HG03571 (cell line): Measurements from ENCODE around the gene SLC12A8.

Source experiments
- ATAC-seq: cut with Tn5 transposase; IDR thresholded peaks from one replicate; pipeline ENCODE4 v1.9.1; 2021; ENCODE audit not compliant: unreplicated experiment

Gene SLC12A8

DNA sequence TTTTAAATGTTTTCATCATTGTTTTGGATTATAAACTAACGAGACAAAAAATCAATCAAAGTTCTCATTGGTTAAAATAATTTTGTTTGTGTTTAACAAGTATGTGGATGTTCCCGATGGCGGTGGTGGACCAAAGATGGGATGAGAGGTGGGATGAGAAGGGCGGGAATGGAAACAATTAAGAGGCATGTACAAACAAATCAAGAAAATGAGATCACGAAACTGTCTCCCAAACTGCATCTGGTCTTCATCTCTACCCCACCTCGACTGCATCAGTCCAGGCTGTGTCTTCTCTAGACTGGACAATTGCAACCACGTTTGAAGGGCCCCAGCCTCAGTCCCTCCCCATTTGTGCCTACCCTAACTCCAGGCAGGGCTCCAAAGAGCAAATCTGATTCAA lies 56.1 kb downstream of the SLC12A8 start:
- ATAC-seq: no peak

DNA sequence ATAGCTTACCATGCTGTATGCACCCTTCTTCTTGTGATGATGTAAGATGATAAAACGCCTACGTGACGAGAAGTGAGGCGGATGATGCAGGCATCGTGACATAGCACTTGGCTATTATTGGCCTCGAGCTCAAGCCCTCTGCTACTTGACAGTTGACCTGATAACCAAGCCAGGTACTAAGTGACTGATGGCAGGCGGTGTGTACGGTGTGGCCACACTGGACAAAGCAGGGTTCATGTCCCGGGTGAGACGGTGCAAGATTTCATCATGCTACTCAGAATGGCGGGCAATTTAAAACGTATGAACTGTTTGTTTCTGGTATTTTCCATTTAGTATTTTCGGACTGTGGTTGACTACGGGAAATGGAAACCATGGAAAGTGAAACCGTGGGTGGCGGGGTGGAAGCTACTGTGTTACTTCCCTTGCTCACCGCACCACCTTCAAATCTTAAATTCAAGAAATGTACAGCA lies 57.7 kb downstream of the SLC12A8 start:
- ATAC-seq: no peak

DNA sequence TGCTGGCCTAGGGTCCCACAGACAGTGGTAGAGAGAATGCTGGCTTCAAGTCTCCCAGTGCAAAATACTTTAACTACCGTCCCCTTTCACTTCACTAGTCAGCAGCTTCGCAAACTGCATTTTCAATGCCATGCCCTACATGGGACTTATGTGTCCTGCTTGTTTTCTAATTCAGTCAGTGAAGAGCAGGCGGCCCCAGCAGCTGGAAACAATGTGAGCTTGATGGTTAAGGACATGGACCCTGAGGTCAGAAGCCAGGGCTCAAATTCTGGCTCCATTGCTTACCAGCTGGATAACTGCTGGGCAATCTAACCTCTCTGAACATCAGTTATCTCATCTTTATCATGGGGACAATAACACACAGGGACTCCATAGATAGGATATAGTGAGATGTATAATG lies 58.4 kb downstream of the SLC12A8 start:
- ATAC-seq: no peak

DNA sequence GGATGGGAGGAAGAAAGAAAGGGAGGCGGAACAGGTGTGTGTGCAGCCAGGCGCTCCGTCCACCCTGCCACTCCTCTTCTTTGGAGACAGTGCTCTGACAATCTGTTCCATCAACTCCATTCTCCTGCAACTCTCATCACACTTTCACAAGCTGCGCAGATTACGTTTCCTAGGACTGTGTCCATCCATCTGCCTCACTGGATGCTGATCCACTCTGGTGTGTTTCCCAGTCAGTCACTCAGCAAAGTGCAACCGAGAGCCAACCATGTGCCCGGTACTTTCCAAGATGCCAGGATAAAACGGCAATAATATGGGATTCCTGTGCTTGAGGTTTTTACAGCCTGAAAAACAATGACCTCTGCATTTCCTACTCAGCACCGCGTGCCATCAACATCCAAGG lies 59.6 kb downstream of the SLC12A8 start:
- ATAC-seq: no peak

DNA sequence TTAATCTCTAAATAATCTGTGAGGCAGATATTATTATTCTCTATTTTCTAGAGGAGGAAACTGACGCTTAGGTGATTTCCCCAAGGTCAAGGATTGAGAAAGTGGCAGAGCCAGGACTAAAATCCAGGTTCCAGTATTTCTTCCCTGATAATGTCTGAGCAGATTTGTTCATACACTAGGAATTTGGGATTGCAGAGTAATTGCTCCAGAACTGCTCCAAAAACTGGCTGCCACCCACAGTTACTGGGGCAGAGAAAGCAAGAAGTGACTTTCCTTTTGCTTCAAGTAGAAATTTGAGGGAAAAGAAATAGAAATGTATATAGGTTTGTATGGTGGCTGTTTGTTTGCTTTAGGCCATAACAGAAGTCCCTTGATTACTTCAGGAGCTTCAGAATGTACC lies 60.6 kb downstream of the SLC12A8 start:
- no peak for ATAC-seq

DNA sequence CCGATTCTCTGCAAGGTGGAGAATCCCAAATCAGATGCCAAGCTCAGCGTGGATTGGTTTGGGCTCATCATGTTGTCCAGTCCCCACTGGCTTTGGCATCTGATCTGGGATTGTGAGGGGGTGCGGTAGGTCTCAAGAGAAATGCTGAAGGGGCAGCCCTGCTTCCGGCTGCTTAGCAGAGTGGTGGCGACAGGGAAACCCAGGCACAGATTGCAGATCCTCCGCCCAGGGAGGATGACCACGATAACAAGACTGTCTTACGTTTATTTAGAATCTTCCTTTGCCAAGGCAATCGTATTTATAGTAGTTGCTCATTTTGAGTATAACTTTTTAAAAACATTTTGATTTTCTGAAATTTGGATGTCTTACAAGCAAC lies 61.1 kb downstream of the SLC12A8 start:
- ATAC-seq: no peak

DNA sequence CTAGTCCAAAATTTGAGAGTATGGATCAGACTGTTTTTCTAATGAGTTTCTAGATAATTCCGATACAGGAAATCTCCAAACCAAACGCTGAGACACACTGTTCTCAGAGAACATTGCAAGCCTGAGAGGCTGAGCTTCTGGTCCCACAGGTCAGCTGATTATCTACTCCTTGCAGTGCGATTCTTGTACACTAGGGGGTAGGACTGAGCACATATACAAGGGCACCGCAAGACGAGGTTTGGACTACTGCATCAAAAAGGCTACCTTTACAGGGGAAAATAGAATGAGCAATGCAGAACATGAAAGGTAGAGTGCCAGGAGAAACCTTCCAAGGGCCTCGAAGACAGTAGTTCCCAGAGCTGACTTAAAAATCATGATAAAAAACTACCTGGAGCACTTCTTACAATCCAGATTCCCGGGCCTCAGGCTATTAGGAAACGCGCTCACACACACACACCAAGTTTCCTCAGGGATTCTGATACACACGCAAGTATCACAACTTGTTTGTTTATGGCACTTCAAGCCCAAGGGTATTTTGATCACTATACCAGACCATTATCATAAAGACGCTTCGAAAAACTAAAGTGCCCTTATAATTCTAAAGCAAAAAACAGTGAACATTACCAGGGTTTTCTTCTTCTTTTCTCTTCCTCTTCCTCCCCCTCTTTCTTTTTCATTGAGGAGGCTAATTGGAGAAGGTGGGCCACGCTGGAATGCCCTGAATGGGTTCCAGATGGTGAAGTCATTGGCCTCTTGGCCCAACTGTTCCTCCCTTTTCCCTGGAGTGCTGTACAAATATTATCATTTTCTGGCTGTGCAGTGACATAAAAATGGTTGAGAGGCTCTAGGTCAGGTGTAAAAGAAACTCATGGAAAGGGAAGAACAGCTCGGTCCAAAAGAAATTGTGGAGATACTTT lies 61.8 kb downstream of the SLC12A8 start:
- ATAC-seq: no peak

DNA sequence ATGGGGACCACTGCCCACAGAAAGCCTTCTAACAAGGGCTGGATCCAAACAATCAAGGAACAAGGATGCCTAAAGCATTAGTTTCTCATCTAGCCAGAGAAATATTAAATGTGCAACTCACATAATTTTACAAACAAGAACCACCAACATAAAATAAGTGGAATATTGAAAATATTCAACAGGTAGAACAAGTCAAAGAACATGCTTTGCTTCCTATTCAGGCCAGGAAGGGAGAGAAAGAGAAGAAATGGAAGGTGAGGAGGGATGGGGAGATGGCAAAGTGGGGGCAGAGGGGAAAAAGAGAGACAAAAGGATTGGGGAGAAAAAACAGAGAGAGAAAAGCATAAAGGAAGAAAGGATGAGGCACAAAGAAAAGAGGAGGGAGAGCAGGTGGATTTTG lies 63.1 kb downstream of the SLC12A8 start:
- ATAC-seq: no peak

DNA sequence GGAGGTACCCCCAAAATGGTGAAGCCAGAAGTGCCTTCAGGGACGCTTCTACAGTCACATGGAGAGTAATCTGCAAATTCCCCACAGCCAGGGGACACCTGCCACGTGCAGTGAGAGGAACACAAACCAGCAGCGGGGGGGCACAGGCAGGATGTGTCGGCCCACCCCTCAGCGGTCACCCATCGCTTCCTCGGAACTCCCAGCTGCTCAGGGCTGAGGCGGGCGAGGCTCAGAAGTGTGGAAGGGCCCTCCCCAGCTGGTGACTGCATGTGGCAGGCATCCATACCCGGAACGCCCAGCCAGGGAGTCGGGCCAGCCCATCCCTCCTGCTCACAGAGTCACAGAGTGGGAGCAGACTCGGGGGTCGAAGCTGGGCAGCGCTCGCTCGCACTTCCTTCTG lies 63.7 kb downstream of the SLC12A8 start:
- ATAC-seq: no peak

DNA sequence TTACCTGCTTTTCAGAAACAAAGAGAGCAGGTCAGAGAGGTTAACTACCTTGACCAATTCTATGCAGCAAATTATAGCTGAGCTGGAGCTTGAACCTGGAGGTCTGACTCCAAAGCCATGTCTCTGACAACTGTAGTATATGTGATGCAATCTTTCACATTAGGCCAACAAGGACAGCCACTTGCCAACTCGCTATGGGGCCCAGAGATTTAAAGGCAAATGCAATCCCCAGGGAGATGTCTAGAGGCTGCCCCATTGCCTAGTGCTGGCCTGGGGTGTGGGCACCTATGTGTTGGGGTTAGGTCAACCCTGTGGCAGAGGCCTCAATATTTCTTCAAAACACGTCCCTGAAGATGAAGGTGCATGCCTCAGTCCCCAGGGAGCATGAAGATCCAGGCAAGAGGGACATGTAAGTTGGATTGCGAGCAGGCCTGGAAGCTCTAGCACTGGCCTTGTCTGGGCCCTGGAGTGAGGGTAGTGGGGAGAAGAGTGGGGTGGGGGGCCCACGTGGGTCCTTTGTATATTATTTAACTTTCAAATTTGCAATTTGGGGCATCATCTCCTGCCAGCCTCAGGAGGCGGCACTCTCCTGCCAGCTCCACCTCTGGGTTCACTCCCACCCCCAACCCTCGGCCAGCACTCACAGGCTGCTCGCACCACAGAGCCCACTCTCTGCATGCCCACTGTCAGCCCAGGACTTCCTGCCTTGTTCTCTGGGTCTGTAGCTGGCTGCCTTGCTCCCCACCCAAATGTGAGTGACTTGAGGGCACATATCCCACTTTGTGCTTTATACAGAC lies 64.3 kb downstream of the SLC12A8 start:
- no peak for ATAC-seq

DNA sequence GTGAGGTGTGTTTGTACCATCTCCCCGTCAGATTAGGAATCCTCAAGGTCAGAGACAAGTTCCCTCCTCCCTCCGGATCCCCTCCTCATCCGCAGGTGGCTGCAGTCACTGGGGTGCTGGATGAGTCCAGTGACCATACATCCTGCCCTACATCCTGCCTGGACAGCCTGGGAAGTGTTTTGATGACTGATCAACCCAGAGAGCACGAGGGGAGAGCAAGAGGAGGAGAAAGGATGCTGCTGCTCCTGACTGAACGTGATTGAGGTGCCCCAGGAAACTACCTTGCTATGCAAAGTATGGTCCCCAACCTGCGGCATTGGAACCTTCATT lies 65.1 kb downstream of the SLC12A8 start:
- no peak for ATAC-seq

DNA sequence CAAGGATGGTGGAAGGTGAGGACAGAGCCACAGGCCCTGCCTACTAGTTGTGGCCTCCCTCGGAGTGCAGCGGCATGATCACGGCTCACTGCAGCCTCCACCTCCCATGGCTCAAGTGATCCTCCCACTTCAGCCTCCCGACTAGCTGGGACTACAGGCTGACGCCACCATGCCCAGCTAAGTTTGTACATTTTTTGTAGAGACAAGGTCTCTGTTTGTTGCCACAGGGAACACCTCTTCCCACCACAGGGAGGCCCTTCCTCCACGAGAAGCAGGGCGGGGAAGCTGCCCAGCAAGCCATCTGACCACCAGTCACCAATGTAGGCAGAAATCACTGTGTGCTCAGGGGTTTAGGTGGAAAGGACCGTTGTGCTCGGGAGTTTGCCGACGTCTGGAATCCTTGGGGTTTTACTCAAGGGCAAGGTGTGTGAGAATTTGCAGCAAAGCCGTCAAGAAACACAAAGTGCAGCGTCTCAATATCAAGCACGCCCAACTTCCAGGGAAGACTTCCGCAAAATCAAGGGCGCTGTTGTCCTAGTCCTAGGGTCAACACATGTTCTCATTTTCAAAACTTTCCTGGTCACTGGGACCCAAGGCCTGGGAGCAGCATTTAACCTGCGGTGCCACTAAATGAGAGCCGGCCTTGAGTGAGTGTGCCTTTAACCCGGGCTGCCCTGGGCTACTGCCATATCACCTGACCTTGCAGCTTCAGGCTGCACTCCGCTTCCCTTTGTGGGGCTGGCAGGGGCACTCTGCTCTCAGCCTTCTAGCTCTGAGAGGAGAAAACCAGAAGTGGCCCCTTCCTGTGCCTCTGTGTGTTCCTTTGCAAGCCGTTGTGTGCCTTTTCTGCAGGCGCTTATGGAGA lies 65.7 kb downstream of the SLC12A8 start:
- no peak for ATAC-seq

DNA sequence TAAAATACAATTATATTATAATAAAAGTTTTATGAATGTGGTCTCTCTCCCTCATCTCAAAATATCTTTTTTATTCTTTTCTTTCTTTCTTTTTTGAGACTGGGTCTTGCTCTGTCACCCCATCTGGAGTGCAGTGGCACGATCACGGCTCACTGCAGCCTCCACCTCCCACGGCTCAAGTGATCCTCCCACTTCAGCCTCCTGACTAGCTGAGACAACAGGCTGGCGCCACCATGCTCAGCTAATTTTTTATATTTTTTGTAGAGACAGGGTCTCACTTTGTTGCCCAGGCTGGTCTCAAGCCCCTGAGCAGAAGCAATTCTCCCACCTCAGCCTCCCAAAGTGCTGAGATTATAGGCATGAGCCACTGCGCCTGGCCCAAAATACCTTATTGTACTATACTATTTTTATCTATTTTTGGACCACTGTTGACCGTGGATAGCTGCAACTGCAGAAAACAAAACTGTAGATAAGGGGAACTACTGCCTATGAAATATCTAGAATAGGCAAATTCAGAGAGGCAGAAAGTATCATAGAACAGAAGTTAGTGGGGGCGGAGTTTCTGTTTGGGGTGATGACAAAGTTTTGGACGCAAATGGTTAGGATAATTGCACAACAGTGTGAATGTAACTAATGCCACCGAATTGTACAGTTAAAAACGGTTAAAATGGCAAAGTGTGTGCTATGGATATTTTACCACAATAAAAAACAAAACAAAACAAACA lies 66.6 kb downstream of the SLC12A8 start:
- no peak for ATAC-seq

DNA sequence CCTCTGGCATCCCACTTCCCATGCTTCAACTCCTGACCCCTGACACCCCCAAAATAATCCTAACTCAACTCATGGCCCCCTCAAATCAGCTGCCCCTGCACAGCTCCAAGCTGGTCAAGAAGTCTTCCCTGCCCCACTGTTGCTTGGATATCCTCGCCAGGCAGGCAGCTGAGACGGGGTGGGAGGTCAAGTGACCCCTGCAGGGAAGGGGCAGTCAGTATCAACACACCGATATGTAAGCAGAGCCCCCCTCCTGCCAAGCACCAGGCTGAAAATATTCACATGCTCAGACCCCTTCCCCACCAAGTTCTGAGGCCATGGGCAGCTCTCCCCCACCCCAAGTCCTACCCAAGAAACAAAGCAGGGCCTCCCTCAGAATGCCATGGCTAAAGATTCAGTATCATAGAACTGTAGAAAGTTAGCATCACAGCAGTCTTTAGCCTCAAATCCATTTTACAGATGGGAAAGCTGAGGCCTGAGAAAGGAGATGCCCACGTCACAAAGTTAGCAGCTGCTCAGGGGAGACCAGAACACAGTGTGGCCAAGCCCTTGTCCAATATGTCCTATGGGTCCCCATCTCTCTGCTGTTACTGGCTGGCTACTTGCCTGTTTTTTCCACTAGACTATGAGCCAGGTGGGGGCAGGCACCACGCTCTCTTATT lies 67.8 kb downstream of the SLC12A8 start:
- ATAC-seq: no peak

DNA sequence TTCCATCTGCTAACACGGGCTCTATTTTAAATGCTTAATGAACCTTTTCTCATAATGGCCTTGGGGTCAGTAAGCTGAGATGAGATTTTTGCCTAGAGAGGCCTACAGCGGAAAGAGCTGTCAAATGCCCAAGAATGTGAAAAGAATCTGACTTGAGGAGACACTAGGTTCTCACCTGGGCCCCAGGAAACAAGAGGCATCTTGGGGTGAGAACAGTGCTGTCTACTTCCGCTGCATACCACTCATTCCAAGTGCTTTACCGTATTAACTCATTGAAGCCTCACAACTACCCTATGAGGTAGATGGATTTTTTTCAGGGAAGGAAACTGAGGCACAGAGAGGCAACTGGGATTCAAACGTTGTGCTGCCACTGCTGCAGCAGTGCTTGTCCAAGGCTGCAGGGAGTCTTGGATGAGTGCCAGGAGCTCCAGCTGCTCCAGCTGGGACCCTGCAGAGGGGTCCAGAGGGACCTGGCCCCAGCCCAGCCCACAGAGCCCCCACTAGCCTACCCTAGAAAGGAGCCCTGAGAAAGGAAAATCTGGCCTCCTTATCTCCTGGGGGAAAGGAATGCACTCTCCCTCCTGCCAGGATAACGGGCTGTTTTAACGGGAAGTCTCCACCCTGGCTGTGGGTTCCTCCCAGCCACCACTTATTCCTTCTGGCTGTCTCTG lies 68.4 kb downstream of the SLC12A8 start:
- ATAC-seq: no peak

DNA sequence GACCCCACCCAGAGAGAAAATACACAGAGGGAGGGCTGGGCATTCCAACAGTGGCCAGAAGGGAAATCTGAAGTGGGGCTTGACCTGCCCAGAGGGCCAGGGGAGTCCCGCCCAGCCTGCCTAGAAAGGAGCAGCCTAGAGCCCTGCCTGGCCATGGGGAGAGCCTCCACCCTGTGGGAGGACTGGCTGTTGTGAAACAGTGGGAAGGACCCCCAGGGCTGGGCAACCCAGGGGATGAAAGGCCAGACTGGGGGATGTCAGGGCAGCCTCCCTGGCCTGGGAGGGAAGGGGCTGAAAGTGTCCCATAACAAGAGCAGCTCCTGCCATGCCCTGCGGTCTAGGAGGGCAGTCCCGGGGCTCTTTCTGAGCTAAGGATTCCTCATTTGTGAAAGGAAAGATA lies 69.0 kb downstream of the SLC12A8 start:
- ATAC-seq: no peak

DNA sequence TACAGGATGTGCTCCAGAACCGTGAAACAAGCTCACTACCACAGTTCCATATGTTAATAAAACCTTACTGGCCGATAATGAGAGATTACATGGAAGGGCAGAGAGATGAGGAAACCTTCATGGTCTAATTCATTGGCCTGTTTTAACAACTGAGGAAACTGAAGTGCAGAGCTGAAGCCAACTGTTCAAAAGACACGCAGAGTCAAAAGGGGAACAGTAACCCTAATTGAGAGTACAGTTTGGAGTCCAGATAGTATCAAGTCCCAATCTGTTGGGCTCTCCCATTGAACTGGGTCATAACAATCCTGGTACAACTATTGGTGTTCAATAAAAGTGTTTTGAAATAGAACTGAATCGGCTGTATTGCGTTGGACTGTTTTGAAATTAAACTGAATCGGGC lies 69.6 kb downstream of the SLC12A8 start:
- ATAC-seq: no peak

DNA sequence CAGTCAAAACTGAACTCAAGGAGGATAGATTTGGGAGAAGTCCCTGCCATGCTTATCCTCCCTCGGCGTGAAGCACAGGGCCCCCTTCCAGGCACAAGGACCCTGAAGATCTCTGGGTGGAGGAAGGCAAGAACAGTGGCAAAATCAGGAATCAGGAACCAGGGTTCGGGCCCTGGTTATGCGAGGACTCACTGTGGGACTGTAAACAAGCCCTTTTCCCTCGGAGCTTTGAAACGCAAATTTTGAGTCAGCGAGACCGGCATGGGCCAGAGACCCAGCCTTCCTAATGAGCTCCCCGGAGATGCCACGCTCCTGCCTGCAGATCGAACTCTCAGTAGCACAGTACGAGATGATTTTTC lies 70.1 kb downstream of the SLC12A8 start:
- no peak for ATAC-seq

DNA sequence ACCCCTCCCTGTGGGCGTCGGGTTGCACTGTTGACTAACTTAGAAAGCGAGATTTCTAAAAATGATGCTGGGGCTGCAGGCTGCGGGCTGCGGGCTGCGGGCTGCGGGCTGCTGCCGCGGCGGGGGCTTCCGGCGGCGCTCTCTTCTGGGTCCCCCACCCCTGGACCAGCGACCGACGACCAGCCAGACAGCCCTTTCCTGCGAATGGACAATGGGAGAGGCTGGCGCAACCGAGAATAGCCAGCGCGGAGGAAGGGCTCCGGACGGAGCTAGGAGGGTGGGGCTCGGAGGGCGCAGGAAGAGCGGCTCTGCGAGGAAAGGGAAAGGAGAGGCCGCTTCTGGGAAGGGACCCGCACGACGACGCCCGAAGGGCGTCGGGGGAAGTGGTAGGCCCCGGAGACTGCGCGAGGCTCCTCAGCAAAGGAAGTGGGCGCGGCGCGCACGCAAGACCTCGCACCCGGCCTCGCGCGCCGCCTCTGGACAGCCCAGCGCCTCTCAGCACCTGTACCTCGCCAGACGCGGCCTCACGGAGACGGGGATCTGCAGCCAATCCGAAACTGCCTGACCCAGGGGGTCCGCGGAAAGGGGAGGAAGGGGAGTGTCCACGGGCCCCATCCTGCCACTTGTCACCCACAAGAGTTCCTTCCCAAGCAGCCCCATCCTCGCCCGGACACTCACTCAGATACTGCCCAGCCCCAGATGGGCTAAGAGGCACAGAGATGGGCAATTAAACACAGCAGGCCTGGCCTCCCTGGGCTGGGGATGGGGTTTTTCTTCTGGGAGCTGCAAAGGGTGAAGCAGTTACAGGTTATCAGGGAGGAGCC lies 70.7 kb downstream of the SLC12A8 start:
- ATAC-seq: peak; percentile 56
